GM12873 (cell line): ENCODE data around the gene ERAS.

ENCODE experiments used
- TF ChIP-seq, protein P1 (sequence below): IDR thresholded peaks from 2 replicates; pipeline ENCODE4 v1.5.1; 2012; ENCODE audit warnings: low read depth, mild to moderate bottlenecking, moderate library complexity, low read length, control low read depth; ENCODE audit not compliant: insufficient read depth; ENCODE audit errors: missing control alignments

ERAS gene

DNA sequence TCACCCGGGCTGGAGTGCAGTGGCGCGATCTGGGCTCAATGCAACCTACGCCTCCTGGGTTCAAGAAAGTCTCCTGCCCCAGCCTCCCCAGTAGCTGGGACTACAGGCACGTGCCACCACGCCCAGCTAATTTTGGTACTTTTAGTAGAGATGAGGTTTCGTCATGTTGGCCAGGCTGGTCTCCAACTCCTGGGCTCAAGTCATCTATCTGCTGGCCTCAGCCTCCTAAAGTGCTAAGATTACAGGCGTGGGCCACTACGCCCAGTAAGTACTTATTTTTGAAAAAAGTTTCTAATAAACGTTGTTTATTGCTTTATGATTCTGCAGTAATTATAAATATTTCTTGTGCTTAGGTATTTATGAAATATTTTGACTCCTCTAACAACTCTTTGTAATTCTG is 13.4 kb downstream of the ERAS start:
- TF ChIP-seq, protein P1, sequence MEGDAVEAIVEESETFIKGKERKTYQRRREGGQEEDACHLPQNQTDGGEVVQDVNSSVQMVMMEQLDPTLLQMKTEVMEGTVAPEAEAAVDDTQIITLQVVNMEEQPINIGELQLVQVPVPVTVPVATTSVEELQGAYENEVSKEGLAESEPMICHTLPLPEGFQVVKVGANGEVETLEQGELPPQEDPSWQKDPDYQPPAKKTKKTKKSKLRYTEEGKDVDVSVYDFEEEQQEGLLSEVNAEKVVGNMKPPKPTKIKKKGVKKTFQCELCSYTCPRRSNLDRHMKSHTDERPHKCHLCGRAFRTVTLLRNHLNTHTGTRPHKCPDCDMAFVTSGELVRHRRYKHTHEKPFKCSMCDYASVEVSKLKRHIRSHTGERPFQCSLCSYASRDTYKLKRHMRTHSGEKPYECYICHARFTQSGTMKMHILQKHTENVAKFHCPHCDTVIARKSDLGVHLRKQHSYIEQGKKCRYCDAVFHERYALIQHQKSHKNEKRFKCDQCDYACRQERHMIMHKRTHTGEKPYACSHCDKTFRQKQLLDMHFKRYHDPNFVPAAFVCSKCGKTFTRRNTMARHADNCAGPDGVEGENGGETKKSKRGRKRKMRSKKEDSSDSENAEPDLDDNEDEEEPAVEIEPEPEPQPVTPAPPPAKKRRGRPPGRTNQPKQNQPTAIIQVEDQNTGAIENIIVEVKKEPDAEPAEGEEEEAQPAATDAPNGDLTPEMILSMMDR, result no peak

DNA sequence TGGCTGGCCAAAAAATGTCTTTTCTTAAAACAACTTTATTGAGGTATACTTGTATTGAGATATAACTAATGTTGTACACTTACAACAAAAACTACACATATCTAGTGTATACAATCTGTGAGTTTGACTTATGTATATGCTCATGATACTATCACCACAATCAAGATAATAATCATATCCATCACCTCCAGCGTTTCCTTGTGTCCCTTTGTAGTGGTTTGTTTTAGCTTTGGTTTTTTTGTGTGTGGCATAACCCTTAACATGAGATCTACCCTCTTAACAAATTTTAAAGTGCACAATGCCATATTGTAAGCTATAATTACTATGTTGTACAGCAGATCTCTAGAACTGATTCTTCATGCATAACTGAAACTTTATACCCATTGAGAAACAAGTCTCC is 22.5 kb downstream of the ERAS start:
- TF ChIP-seq, protein P1, result no peak

DNA sequence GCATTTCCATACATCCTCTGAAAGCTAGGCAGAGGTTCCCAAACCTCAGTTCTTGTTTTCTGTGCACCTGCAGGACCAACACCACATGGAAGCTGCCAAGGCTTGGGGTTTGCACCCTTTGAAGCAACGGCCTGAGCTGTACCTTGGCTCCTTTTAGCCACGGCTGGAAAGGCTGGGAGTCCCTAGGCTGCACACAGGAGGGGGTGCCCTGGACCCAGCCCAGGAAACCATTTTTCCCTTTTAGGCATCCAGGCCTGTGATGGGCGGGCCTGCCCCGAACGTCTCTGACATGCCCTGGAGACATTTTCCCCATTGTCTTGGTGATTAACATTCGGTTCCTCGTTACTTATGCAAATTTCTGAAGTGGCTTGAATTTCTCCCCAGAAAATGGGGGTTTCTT is 26.5 kb downstream of the ERAS start:
- TF ChIP-seq, protein P1, result no peak

DNA sequence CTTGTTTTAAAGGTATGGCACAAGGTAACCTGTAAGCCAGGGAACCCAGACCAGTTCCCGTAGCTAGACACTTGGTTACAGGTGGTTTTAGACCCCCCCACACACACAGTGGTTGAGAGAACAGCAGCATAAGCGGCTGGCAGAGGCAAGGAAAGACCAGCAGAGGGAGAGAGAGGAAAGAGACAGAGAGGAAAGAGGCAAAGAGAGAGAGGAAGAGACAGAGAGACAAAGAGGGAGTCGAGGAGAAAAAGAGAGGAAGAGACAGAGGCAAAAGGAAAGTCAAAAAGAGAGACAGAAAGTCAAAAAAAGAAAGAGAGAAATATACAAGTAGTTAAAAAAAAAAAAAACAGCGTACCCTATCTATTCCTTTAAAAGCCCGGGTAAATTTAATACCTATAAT is 28.6 kb downstream of the ERAS start:
- TF ChIP-seq, protein P1, result no peak

DNA sequence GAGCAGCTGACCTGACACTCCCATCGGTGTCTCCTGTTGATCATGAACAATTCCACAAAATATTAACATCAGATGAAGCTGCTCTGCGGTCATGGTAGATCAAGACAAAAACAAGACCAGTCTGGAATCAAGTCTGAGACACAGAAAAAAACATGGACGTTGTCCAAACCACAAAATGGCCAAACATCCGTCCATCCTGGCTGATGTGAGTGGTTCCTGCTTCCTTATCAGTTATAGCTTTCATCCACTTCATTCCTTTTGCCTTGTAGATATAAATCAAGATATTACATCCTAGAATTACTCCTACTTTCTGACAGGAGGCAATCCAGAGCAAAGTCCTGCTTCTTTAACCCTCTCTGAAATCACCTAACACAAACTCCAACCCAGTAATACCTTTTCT is 37.9 kb downstream of the ERAS start:
- TF ChIP-seq, protein P1, result no peak
